ENCODE data around the gene TBC1D12.
"Not testable (repeated sequence)": the region's sequence is repeated elsewhere in the genome, so short reads cannot be mapped to it uniquely, and the experiment has no call there.

The TBC1D12 gene

DNA sequence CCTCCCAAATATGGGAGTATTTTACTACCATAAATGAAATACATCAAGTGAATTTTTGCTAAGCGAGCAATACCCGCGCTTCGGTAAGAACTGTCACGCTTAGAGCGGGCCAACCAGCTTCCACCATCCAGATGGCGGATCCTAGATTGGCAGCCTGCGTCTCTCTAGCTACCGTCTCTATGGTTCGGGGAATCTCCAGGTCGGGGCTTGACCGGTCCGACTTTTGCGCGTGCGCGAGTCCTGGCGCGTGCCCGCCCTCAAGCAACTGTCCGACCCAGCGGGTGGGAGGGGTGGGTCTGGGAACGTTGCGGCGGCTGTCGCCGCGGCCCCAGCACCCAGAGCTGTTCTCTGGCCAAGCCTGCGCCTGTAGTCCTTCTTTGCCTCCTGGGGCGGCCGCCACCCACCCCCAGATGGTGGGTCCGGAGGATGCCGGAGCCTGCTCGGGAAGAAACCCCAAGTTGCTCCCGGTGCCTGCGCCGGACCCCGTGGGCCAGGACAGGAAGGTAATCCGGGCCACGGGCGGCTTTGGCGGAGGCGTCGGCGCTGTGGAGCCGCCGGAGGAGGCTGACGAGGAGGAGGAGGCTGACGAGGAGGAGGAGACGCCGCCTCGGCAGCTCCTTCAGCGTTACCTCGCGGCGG lies at the start of gene TBC1D12:
TSS of gene TBC1D12 (plus strand) at position 338 of the 639 bp plus-strand sequence. CDS start at position 411, 73 bp downstream.
- DNase-seq = peak; percentile 87

- DNase-seq = no peak
Observed at GRCh38 chr10:94353336-94353735, 49.0 kb upstream of the TBC1D12 start.

GRCh38 chr10:94355841-94356240 lies 46.5 kb upstream of the TBC1D12 start:
- no peak for DNase-seq

GRCh38 chr10:94357193-94357592 lies 45.1 kb upstream of the TBC1D12 start:
- no peak for DNase-seq

DNA sequence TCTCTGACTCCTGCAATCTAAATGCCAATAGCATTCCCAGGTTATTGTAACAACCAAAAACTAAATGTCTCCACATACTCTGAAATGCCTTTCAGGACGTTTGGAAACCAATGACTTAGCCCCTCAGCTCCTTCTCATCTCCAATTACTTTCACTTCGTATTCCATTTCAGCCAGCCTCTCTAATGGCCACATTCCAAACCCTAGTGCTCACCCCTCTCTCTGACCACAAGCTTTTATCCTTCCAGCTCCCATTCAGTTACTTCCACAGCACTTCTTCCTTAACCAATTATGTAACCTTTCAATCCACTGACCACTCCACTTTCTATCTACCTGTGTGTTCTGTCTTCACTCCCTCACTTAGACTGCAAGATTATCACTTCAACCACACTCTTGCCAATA lies 43.9 kb upstream of the TBC1D12 start:
- no peak for DNase-seq

GRCh38 chr10:94361171-94361794 lies 41.1 kb upstream of the TBC1D12 start:
- DNase-seq = no peak

GRCh38 chr10:94362360-94363250 lies 39.7 kb upstream of the TBC1D12 start, which contains the start of gene NOC3L:
TSS of gene NOC3L (minus strand) at chr10:94362939. CDS start at chr10:94362838, 101 bp downstream.
- DNase-seq = peak; percentile 75

- no peak for DNase-seq
Observed at GRCh38 chr10:94363251-94363565, 39.1 kb upstream of the TBC1D12 start.

DNA sequence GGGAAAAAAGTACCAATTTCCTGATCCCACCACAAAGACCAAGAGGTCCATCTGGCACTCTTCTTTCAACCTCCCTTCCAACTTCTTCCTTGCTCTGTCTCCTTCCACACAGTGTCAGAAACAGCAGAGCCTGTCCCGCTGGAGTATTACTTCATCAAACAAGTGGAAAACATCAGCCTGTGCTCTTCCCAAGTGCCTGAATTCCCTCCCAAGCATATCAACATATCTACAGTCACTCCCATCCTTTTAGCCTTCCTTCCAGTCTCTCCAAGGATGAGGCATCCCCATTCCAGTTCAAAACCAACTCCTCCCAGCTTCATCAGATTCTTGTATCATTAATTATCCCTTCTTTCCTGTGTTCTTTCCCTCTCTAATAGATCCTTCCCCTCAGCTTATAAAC lies 37.9 kb upstream of the TBC1D12 start:
- no peak for DNase-seq

- no peak for DNase-seq
Observed at GRCh38 chr10:94366382-94366781, 36.0 kb upstream of the TBC1D12 start.

GRCh38 chr10:94370501-94370900 lies 31.8 kb upstream of the TBC1D12 start:
- no peak for DNase-seq

GRCh38 chr10:94375374-94375773 lies 27.0 kb upstream of the TBC1D12 start:
- no peak for DNase-seq

DNA sequence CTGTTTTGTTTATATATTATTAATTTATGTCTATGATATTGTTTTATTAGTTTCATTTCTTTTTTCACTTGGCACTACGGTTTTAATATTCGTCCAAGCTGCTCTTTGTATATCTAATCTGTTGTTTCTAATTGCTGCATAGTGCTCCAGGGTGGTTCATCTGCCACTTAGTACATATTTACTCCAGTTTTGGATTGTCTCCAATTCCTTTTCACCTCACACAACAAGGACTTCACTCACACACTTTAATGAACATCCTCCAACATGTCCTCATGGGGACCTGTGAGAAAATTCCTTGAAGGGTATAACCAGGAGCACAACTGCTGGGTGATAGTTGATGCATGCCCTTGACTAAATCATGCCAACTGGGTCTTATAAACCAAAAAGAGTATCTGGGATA lies 25.5 kb upstream of the TBC1D12 start:
- no peak for DNase-seq

- DNase-seq = no peak
Observed at GRCh38 chr10:94383530-94383929, 18.8 kb upstream of the TBC1D12 start.

GRCh38 chr10:94385733-94386132 lies 16.6 kb upstream of the TBC1D12 start:
- not testable (repeated sequence) for DNase-seq

DNA sequence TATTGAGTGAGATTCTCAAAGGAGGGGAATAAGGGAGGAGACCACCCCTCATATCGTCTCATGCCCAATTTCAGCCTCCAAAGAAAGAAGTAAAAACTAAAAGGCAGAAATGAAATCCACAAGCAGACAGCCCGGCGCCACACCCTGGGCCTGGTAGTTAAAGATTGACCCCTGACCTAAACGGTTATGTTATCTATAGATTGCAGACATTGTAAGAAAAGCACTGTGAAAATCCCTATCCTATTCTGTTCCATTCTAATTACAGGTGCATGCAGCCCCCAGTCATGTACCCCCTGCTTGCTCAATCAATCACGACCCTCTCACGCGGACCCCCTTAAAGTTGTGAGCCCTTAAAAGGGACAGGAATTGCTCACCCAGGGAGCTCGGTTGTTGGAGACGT lies 10.2 kb upstream of the TBC1D12 start:
- not testable (repeated sequence) for DNase-seq

- DNase-seq = no peak
Observed at GRCh38 chr10:94397549-94398370, 4.6 kb upstream of the TBC1D12 start.

DNA sequence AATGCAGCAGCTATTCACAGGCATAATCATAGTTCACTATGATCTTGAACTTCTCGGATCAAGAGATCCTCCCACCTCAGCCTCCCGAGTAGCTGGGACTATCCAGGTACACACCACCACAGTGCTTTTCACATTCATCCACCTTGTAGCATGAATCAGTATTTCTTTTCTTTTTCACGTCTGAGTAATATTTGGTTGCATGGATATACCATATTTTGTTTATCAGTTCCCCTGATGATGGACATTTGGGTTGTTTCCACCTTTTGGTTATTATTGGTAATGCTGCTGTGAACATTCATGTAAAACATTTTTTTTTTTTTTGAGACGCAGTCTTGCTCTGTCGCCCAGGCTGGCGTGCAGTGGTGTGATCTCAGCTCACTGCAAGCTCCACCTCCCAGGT lies 3.6 kb upstream of the TBC1D12 start:
- DNase-seq = no peak

GRCh38 chr10:94402843-94403379 lies 570 bp downstream of the TBC1D12 start:
- DNase-seq = no peak

GRCh38 chr10:94403380-94404213 lies 1.3 kb downstream of the TBC1D12 start:
- peak; percentile 19 for DNase-seq

GRCh38 chr10:94405406-94405805 lies 3.1 kb downstream of the TBC1D12 start:
- no peak for DNase-seq

- no peak for DNase-seq
Observed at GRCh38 chr10:94407668-94408067, 5.3 kb downstream of the TBC1D12 start.
